H9 (cell line): Measurements from ENCODE around the gene PDGFB. TPM values are rescaled to one million over a fixed set of nuclear protein-coding genes. Genes with fewer than 3 reads are reported as not detected.

Source experiments
- DNase-seq: peaks from one replicate; pipeline ENCODE4 v3.0.0-alpha.2; 2017
- H2AFZ ChIP-seq: one replicate; pipeline ENCODE4 v1.6.1; 2013; ENCODE audit warnings: mild to moderate bottlenecking, low read length, control low read depth, moderate library complexity
- H2AK5ac ChIP-seq: 2 replicates; pipeline ENCODE4 v1.6.1; 2013; ENCODE audit warnings: low read length, control low read depth, mixed read lengths; ENCODE audit not compliant: insufficient read length
- H2BK120ac ChIP-seq: one replicate; pipeline ENCODE4 v1.6.1; 2013; ENCODE audit warnings: low read depth, mild to moderate bottlenecking, low read length, control low read depth, inconsistent platforms; ENCODE audit not compliant: poor library complexity, severe bottlenecking
- H2BK12ac ChIP-seq: 2 replicates; pipeline ENCODE4 v1.6.1; 2013; ENCODE audit warnings: low read length, control low read depth, mixed read lengths, low read depth; ENCODE audit not compliant: insufficient read length
- H2BK15ac ChIP-seq: 2 replicates; pipeline ENCODE4 v1.6.1; 2013; ENCODE audit warnings: low read depth, low read length, control low read depth
- H2BK20ac ChIP-seq: one replicate; pipeline ENCODE4 v1.6.1; 2013; ENCODE audit warnings: low read depth, mild to moderate bottlenecking, low read length, control low read depth, inconsistent platforms; ENCODE audit not compliant: poor library complexity, severe bottlenecking
- H2BK5ac ChIP-seq: 2 replicates; pipeline ENCODE4 v1.6.1; 2013; ENCODE audit warnings: low read length, control low read depth, mixed read lengths; ENCODE audit not compliant: insufficient read length
- H3K14ac ChIP-seq: 2 replicates; pipeline ENCODE4 v1.6.1; 2013; ENCODE audit warnings: low read length, control low read depth; ENCODE audit not compliant: insufficient read depth
- H3K18ac ChIP-seq: 2 replicates; pipeline ENCODE4 v1.6.1; 2013; ENCODE audit warnings: low read depth, mild to moderate bottlenecking, mixed read lengths, low read length, control low read depth; ENCODE audit not compliant: insufficient read length
- H3K23ac ChIP-seq: 2 replicates; pipeline ENCODE4 v1.6.1; 2013; ENCODE audit warnings: low read length, control low read depth, mixed read lengths, low read depth; ENCODE audit not compliant: insufficient read length
- H3K23me2 ChIP-seq: 2 replicates; pipeline ENCODE4 v1.6.1; 2013; ENCODE audit warnings: low read depth, mild to moderate bottlenecking, mixed read lengths, low read length, control low read depth; ENCODE audit not compliant: insufficient read length, poor library complexity, severe bottlenecking
- H3K27ac ChIP-seq: 2 replicates; pipeline ENCODE4 v1.5.1; 2013; ENCODE audit warnings: low read length, control low read depth, mixed read lengths, low read depth; ENCODE audit not compliant: insufficient read length
- H3K27me3 ChIP-seq: 2 replicates; pipeline ENCODE4 v1.6.1; 2013; ENCODE audit warnings: low read length, control low read depth, inconsistent platforms; ENCODE audit not compliant: insufficient read depth
- H3K4ac ChIP-seq: 2 replicates; pipeline ENCODE4 v1.6.1; 2013; ENCODE audit warnings: low read depth, mild to moderate bottlenecking, control low read depth, inconsistent platforms, low read length, moderate library complexity
- H3K4me1 ChIP-seq: 2 replicates; pipeline ENCODE4 v1.6.1; 2013; ENCODE audit warnings: low read length, control low read depth, inconsistent platforms; ENCODE audit not compliant: insufficient read depth
- H3K4me2 ChIP-seq: 2 replicates; pipeline ENCODE4 v1.6.1; 2013; ENCODE audit warnings: low read length, control low read depth, mixed read lengths; ENCODE audit not compliant: insufficient read length, insufficient read depth
- H3K56ac ChIP-seq: 2 replicates; pipeline ENCODE4 v1.6.1; 2013; ENCODE audit warnings: low read depth, mild to moderate bottlenecking, mixed read lengths, low read length, control low read depth; ENCODE audit not compliant: insufficient read length
- H3K79me1 ChIP-seq: 2 replicates; pipeline ENCODE4 v1.6.1; 2013; ENCODE audit warnings: low read depth, mild to moderate bottlenecking, moderate library complexity, low read length, control low read depth, inconsistent platforms; ENCODE audit not compliant: insufficient read depth, poor library complexity, severe bottlenecking
- H3K79me2 ChIP-seq: 2 replicates; pipeline ENCODE4 v1.6.1; 2013; ENCODE audit warnings: low read length, control low read depth, inconsistent platforms; ENCODE audit not compliant: insufficient read depth
- H3K9ac ChIP-seq: 2 replicates; pipeline ENCODE4 v1.6.1; 2013; ENCODE audit warnings: low read length, control low read depth, mixed read lengths; ENCODE audit not compliant: insufficient read length; ENCODE audit errors: extremely low read depth
- H3K9me3 ChIP-seq: one replicate; pipeline ENCODE4 v1.6.1; 2013; ENCODE audit warnings: low read depth, low read length, inconsistent platforms; ENCODE audit not compliant: control insufficient read depth
- H3T11ph ChIP-seq: one replicate; pipeline ENCODE4 v1.6.1; 2013; ENCODE audit warnings: mild to moderate bottlenecking, low read length, control low read depth, inconsistent platforms
- H4K20me1 ChIP-seq: one replicate; pipeline ENCODE4 v1.6.1; 2013; ENCODE audit not compliant: control insufficient read depth, insufficient read length, insufficient read depth
- H4K5ac ChIP-seq: 2 replicates; pipeline ENCODE4 v1.6.1; 2013; ENCODE audit warnings: low read depth, mild to moderate bottlenecking, mixed read lengths, low read length, control low read depth; ENCODE audit not compliant: insufficient read length
- H4K8ac ChIP-seq: replicated peaks from 2 replicates; pipeline ENCODE4 v1.6.1; 2013; ENCODE audit warnings: low read length, control low read depth, mixed read lengths, low read depth; ENCODE audit not compliant: insufficient read length
- H4K91ac ChIP-seq: 2 replicates; pipeline ENCODE4 v1.6.1; 2013; ENCODE audit warnings: low read depth, mild to moderate bottlenecking, moderate library complexity, mixed read lengths, low read length, control low read depth; ENCODE audit not compliant: insufficient read length
- H3K27ac Mint-ChIP-seq, 3 experiments: 2 replicates in 2 of 3; 3 replicates in 1 of 3; pipeline ENCODE4 v1.8.0; 2020 to 2021; ENCODE audit warnings: mixed read lengths in 3 of 3, mild to moderate bottlenecking in 1 of 3, moderate library complexity in 1 of 3
- H3K27me3 Mint-ChIP-seq: 2 replicates; pipeline ENCODE4 v1.8.0; 2021; ENCODE audit warnings: low read depth, mild to moderate bottlenecking, moderate library complexity, mixed read lengths
- H3K36me3 Mint-ChIP-seq, 3 experiments: 2 replicates in 2 of 3; 3 replicates in 1 of 3; pipeline ENCODE4 v1.8.0; 2020 to 2021; ENCODE audit warnings: low read depth in 3 of 3, mixed read lengths in 3 of 3; ENCODE audit not compliant: insufficient read depth in 1 of 3
- H3K4me1 Mint-ChIP-seq, 2 experiments: 2 replicates each; pipeline ENCODE4 v1.8.0; 2020; ENCODE audit warnings: mixed read lengths in 2 of 2
- H3K4me3 Mint-ChIP-seq, 2 experiments: 2 replicates in 1 of 2; 3 replicates in 1 of 2; pipeline ENCODE4 v1.8.0; 2020 to 2021; ENCODE audit warnings: mild to moderate bottlenecking in 2 of 2, mixed read lengths in 2 of 2, moderate library complexity in 1 of 2
- H3K9me3 Mint-ChIP-seq, 2 experiments: 2 replicates in 1 of 2; 3 replicates in 1 of 2; pipeline ENCODE4 v1.8.0; 2020; ENCODE audit warnings: mild to moderate bottlenecking in 2 of 2, mixed read lengths in 2 of 2, moderate library complexity in 1 of 2
- WGBS: extraction: QIAGEN DNeasy Blood & Tissue Kit; methylation state at CpG from one replicate; pipeline ENCODE4 v1.1.7; 2013; ENCODE audit warnings: missing lambda C conversion rate, low lambda C conversion rate, mixed read lengths; ENCODE audit not compliant: insufficient read length; ENCODE audit errors: extremely low coverage; 5-methylcytosine and 5-hydroxymethylcytosine counted together
- total RNA-seq: library from RNA; stranded (reverse); gene quantifications from 2 replicates; pipeline ENCODE4 v1.2.1, GENCODE V29; 2021
- TF ChIP-seq, protein P1 (sequence below): fragments of 200-600 bp; sonication (generic); conservative IDR thresholded peaks from 3 replicates; pipeline ENCODE4 v1.8.0; 2021; ENCODE audit warnings: antibody characterized with exemption, mild to moderate bottlenecking

PDGFB gene
- total RNA-seq, 1 experiment from 2014 or later: 6.1 TPM

DNA sequence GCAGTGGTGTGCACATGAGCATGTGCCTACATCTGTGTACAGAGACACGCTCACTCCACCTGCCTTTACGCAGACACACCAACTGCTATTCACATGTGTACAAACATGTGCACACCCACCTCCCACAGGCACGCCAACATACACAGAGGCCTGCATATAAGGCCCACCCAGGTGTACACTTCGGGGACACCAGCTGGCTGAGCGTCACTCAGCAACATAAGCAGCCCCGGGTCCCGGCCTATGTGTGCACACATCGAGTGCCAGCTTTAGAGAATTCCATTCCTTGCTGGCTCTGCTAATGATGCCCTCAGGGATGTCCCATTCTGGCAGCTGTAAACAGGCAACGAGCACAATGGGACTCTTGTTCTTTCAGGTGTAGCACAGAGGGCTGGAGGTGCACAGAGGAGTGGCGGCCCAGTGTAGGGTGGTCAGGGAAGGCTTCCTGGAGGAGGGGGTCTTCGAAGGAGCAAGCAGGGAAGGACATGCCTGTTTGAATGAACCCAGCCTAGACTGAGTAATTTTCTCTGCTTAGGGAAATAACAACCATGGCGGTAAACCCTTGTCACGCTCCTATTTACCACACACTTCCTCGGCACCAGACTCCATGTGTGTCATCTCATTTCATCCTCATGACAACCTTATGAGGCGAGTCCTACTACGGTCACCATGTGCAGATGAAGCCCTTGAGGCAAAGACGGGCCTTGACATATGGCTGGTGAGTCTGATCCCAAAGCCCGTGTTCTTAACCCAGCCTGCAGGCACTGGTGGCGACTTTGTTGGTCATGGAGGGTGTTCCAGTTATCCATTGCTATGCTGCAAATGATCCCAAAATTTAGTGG is 39.6 kb upstream of the PDGFB start:
- Histone ChIP-seq H2BK15ac (no peak overlapping the region), H3K27ac (no peak overlapping the region), H3K23ac (no peak overlapping the region), H4K20me1 (no peaks in the 10 kb centered on the region), H3K4me2 (no peak overlapping the region), H2BK20ac (no peak overlapping the region), H2BK12ac (no peak overlapping the region), H3K9ac (no peak overlapping the region), H2AK5ac (no peak overlapping the region), H4K8ac (no peak overlapping the region), H3K9me3 (no peaks in the 10 kb centered on the region), H3K56ac (no peak overlapping the region), H3K79me1 (no peaks in the 10 kb centered on the region), H2BK5ac (no peak overlapping the region), H3K4me1 (peaks cover 2% of the 10 kb centered on the region; the same call in 1 of the 2 replicates), H3K4ac (no peak overlapping the region), H2AFZ (no peak overlapping the region), H3K79me2 (no peaks in the 10 kb centered on the region), H3K27me3 (no peaks in the 10 kb centered on the region), H3K14ac (no peak overlapping the region), H2BK120ac (no peak overlapping the region), H3K23me2 (no peaks in the 10 kb centered on the region), H3K18ac (no peak overlapping the region), H4K5ac (no peak overlapping the region), H4K91ac (no peak overlapping the region), H3T11ph (no peak overlapping the region)
- H3K4me1 Mint-ChIP-seq: peaks cover 15 to 17% of the 10 kb centered on the region in 2 experiments
- TF ChIP-seq, protein P1, sequence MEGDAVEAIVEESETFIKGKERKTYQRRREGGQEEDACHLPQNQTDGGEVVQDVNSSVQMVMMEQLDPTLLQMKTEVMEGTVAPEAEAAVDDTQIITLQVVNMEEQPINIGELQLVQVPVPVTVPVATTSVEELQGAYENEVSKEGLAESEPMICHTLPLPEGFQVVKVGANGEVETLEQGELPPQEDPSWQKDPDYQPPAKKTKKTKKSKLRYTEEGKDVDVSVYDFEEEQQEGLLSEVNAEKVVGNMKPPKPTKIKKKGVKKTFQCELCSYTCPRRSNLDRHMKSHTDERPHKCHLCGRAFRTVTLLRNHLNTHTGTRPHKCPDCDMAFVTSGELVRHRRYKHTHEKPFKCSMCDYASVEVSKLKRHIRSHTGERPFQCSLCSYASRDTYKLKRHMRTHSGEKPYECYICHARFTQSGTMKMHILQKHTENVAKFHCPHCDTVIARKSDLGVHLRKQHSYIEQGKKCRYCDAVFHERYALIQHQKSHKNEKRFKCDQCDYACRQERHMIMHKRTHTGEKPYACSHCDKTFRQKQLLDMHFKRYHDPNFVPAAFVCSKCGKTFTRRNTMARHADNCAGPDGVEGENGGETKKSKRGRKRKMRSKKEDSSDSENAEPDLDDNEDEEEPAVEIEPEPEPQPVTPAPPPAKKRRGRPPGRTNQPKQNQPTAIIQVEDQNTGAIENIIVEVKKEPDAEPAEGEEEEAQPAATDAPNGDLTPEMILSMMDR: no peak
- peaks cover 7% of the 10 kb centered on the region for H3K27me3 Mint-ChIP-seq
- WGBS: no CpG with 5 or more reads among the region's 19 CpGs
- peak overlapping the region in 1 of 2 experiments; percentile 9; a peak in 1 of 5 replicates for H3K4me3 Mint-ChIP-seq
- H3K27ac Mint-ChIP-seq: no peak overlapping the region
- H3K36me3 Mint-ChIP-seq: no peaks in the 10 kb centered on the region
- peaks cover 0 to 4% of the 10 kb centered on the region in 2 experiments; a peak in 2 of 5 replicates for H3K9me3 Mint-ChIP-seq
- DNase-seq: no peak
